Measurements from ENCODE around the gene RHOF. TPM values are rescaled to one million over a fixed set of nuclear protein-coding genes. Genes with fewer than 3 reads are reported as not detected.
"Not testable (repeated sequence)": the region's sequence is repeated elsewhere in the genome, so short reads cannot be mapped to it uniquely, and the experiment has no call there.

The RHOF gene
- total RNA-seq, 4 donors from 2014 or later = 22.8 to 105 (median 69.9) TPM

DNA sequence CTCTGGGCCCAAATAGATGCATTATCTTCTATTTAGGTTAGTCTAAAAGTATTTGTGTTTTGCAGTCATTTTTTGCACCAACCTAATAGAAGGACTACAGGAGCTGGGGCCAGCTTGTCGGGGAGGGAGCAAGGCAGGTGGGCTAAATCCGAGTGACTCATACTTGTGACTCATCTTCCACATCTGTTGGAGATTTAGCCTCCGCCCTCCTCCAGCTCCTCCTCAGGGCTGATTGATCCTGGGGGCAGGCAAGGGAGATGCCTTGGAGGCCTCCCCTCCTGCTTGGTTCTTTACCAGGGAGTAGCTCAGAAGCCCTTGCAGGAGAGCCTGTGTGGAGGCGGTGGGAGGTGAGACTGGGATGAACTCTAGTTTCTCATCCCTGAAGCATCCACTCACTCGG, 27.9 kb downstream of the RHOF start:
- intact Hi-C loops (cut with DNase I) = no loop called here
- H3K27me3 ChIP-seq = no peaks in the 10 kb centered on the region
- H3K4me3 ChIP-seq (replicated peaks in 1 of 3) = no peak overlapping the region
- H3K9me3 ChIP-seq = no peaks in the 10 kb centered on the region
- no peaks in the 10 kb centered on the region for H3K36me3 ChIP-seq
- no peak overlapping the region for H3K27ac ChIP-seq
- 92 to 93% methylated on average over 5 of the region's 5 CpGs for WGBS, 2 donors
- no peak for TF ChIP-seq POLR2A (IDR thresholded peaks at IDR 0.05)
- TF ChIP-seq, protein P1, sequence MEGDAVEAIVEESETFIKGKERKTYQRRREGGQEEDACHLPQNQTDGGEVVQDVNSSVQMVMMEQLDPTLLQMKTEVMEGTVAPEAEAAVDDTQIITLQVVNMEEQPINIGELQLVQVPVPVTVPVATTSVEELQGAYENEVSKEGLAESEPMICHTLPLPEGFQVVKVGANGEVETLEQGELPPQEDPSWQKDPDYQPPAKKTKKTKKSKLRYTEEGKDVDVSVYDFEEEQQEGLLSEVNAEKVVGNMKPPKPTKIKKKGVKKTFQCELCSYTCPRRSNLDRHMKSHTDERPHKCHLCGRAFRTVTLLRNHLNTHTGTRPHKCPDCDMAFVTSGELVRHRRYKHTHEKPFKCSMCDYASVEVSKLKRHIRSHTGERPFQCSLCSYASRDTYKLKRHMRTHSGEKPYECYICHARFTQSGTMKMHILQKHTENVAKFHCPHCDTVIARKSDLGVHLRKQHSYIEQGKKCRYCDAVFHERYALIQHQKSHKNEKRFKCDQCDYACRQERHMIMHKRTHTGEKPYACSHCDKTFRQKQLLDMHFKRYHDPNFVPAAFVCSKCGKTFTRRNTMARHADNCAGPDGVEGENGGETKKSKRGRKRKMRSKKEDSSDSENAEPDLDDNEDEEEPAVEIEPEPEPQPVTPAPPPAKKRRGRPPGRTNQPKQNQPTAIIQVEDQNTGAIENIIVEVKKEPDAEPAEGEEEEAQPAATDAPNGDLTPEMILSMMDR (IDR thresholded peaks at IDR 0.05) = no peak
- peaks cover 36 to 45% of the 10 kb centered on the region in 2 donors for H3K4me1 ChIP-seq
- DNase-seq = no peak

DNA sequence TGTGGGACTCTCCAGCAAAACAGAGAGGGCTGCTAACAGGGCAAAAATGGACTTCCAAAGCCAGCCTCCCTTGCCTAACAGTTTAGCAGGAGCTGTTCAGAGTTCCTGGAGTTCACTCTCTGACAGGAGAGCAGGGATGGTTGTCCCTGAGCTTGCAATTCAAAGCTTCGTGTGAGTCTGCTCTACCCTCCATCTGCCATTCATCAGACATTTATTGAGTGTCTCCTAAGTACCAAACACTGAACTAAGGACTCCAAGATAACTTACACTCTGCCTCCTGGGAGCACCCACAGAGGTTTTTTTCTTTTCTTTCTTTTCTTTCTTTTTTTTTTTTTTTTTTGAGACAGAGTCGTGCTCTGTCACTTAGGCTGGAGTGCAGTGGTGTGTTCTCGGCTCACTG, 28.7 kb downstream of the RHOF start:
- intact Hi-C loops (cut with DNase I) = no loop called here
- 97 to 100% methylated on average over 3 of the region's 3 CpGs for WGBS, 2 donors
- Histone ChIP-seq H3K27ac (no peak overlapping the region), H3K27me3 (no peaks in the 10 kb centered on the region), H3K4me1 (peaks cover 36 to 45% of the 10 kb centered on the region in 2 donors), H3K4me3 (replicated peaks in 1 of 3) (no peak overlapping the region), H3K36me3 (no peaks in the 10 kb centered on the region), H3K9me3 (no peaks in the 10 kb centered on the region)
- no peak for DNase-seq
- TF ChIP-seq, protein P1 (IDR thresholded peaks at IDR 0.05) = no peak
- no peak for TF ChIP-seq POLR2A (IDR thresholded peaks at IDR 0.05)

DNA sequence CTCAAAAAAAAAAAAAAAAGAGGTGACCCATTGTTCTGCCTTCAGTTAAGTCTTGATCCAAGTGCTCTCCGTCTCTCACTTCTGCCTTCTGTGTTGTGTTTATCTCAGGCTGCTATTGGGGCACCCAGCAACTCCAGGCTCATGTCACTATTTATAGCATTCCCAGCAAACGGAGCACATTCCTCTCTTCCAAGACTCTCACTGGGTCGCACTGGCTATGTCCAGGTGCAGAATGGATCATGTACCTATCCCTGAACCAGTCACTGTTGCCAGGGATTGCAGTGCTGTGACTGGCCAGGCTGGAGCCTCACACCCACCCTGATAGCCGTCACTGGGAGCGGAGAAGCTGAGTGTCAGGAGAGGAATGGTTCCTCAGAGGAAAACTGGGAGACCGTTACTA, 31.2 kb downstream of the RHOF start:
- intact Hi-C loops (cut with DNase I) = no loop called here
- peak; percentile 54 to 65 for DNase-seq
- peak in 1 of 2 donors; percentile 15 for TF ChIP-seq POLR2A (IDR thresholded peaks at IDR 0.05)
- TF ChIP-seq, protein P1 (IDR thresholded peaks at IDR 0.05) = no peak
- Histone ChIP-seq H3K4me1 (peaks cover 25 to 26% of the 10 kb centered on the region in 2 donors), H3K27ac (peak overlapping the region in 2 of 3 donors; percentile 47 to 52), H3K36me3 (no peaks in the 10 kb centered on the region), H3K9me3 (no peaks in the 10 kb centered on the region), H3K27me3 (no peaks in the 10 kb centered on the region), H3K4me3 (replicated peaks in 1 of 3) (no peak overlapping the region)
- 58 to 67% methylated on average over 6 of the region's 6 CpGs for WGBS, 2 donors

DNA sequence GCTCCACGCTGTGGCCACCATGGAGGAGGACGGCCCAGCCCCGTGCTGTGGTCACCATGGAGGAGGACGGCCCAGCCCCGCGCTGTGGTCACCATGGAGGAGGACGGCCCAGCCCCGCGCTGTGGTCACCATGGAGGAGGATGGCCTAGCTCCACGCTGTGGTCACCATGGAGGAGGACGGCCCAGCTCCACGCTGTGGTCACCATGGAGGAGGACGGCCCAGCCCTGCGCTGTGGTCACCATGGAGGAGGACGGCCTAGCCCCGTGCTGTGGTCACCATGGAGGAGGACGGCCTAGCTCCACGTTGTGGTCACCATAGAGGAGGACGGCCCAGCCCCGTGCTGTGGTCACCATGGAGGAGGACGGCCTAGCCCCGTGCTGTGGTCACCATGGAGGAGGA, 35.0 kb downstream of the RHOF start:
- intact Hi-C loops (cut with DNase I); H3K27ac ChIP-seq; H3K9me3 ChIP-seq; H3K4me3 ChIP-seq (replicated peaks in 1 of 3); H3K36me3 ChIP-seq; H3K27me3 ChIP-seq; DNase-seq: not testable (repeated sequence)
- 91 to 94% methylated on average over 14 to 15 of the region's 22 CpGs for WGBS, 2 donors
- H3K4me1 ChIP-seq = peaks cover 33 to 34% of the 10 kb centered on the region in 2 donors

DNA sequence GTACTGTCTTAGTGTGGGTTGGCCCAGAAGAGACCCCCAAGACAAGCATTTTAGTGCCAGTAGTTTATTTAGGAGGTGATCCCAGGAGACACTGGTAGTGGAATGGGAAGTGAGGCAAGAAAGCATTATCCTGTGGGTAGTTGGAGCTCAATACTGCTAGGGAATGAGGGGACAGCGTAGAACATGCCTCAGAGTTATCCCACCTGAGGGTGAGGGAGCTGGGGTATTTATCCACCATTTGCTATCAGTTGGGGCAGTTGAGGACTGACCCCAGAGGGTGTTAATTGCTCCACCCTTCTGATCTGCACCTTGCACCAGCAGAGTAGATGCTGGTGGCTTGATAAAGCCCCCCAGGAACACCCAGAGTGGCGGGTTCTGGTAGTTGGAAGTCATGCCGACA, 37.9 kb downstream of the RHOF start:
- TF ChIP-seq, protein P1 (IDR thresholded peaks at IDR 0.05) = no peak
- TF ChIP-seq POLR2A (IDR thresholded peaks at IDR 0.05) = no peak
- peaks cover 28 to 29% of the 10 kb centered on the region in 2 donors for H3K4me1 ChIP-seq
- H3K27me3 ChIP-seq = no peaks in the 10 kb centered on the region
- 92 to 100% methylated on average over 2 to 3 of the region's 3 CpGs for WGBS, 2 donors
- peak overlapping the region in 1 of 3 donors; percentile 77 for H3K27ac ChIP-seq
- DNase-seq = no peak
- intact Hi-C loops (cut with DNase I) = no loop called here
- no peaks in the 10 kb centered on the region for H3K36me3 ChIP-seq
- H3K9me3 ChIP-seq = no peaks in the 10 kb centered on the region
- H3K4me3 ChIP-seq (replicated peaks in 1 of 3) = no peak overlapping the region

DNA sequence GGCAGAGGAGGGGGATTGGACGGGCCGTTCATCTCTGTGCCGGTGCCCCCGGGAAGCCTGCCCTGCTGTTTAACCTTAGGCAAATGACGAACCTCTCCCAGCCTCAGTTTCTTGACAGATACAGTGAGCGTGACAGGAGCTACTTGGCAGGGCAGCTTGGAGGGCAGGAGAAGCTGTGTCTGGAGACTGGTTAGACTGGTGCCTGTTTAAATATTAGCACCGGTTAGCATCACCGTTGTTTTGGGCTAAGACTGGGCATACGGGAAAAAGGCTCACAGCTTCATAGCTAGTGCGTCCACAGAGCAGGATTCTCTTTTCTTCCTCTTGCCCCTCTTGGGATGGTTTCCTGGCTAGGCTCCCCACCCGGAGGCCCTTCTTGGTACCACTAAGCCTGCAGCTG, 38.7 kb downstream of the RHOF start:
- DNase-seq = no peak
- peak overlapping the region in 2 of 3 donors; percentile 77 to 81 for H3K27ac ChIP-seq
- H3K4me1 ChIP-seq = peaks cover 28 to 29% of the 10 kb centered on the region in 2 donors
- intact Hi-C loops (cut with DNase I) = no loop called here
- no peak overlapping the region for H3K4me3 ChIP-seq (replicated peaks in 1 of 3)
- H3K9me3 ChIP-seq = no peaks in the 10 kb centered on the region
- no peaks in the 10 kb centered on the region for H3K36me3 ChIP-seq
- H3K27me3 ChIP-seq = no peaks in the 10 kb centered on the region
- TF ChIP-seq, protein P1 (IDR thresholded peaks at IDR 0.05) = no peak
- no peak for TF ChIP-seq POLR2A (IDR thresholded peaks at IDR 0.05)
- 91 to 98% methylated on average over 11 of the region's 11 CpGs for WGBS, 2 donors
